GM21786 (cell line): ENCODE data around the gene NAALADL2.
A peak's percentile ranks its signal among the peaks of the same experiment; 100 is the strongest.
"Not testable (repeated sequence)": the region's sequence is repeated elsewhere in the genome, so short reads cannot be mapped to it uniquely, and the experiment has no call there.

ENCODE experiments used
- ATAC-seq: cut with Tn5 transposase; IDR thresholded peaks from one replicate; pipeline ENCODE4 v1.9.1; 2021; ENCODE audit not compliant: unreplicated experiment

The NAALADL2 gene

GRCh38 chr3:175127075-175127662 is 268.0 kb downstream of the NAALADL2 start:
- ATAC-seq = no peak

GRCh38 chr3:175129126-175129525 is 270.0 kb downstream of the NAALADL2 start:
- no peak for ATAC-seq

GRCh38 chr3:175129571-175129970 is 270.4 kb downstream of the NAALADL2 start:
- no peak for ATAC-seq

GRCh38 chr3:175131866-175132265 is 272.7 kb downstream of the NAALADL2 start:
- ATAC-seq = not testable (repeated sequence)

GRCh38 chr3:175132706-175133105 is 273.6 kb downstream of the NAALADL2 start:
- ATAC-seq = not testable (repeated sequence)

- ATAC-seq = no peak
These were observed 285.2 kb downstream of the NAALADL2 start for GRCh38 chr3:175144368-175144767.

GRCh38 chr3:175146258-175146657 is 287.1 kb downstream of the NAALADL2 start:
- no peak for ATAC-seq

GRCh38 chr3:175149675-175150074 is 290.5 kb downstream of the NAALADL2 start:
- peak; percentile 91 for ATAC-seq

GRCh38 chr3:175150812-175151401 is 291.8 kb downstream of the NAALADL2 start:
- ATAC-seq = no peak

- no peak for ATAC-seq
These were observed 294.5 kb downstream of the NAALADL2 start for GRCh38 chr3:175153595-175153994.

- ATAC-seq = no peak
These were observed 296.0 kb downstream of the NAALADL2 start for GRCh38 chr3:175155172-175155571.

- ATAC-seq = no peak
These were observed 300.1 kb downstream of the NAALADL2 start for GRCh38 chr3:175159202-175159601.

GRCh38 chr3:175161291-175161690 is 302.2 kb downstream of the NAALADL2 start:
- no peak for ATAC-seq

GRCh38 chr3:175163686-175164085 is 304.6 kb downstream of the NAALADL2 start:
- no peak for ATAC-seq

- ATAC-seq = not testable (repeated sequence)
These were observed 314.0 kb downstream of the NAALADL2 start for GRCh38 chr3:175173117-175173516.

GRCh38 chr3:175176556-175176955 is 317.4 kb downstream of the NAALADL2 start:
- ATAC-seq = no peak

- ATAC-seq = no peak
These were observed 319.9 kb downstream of the NAALADL2 start for GRCh38 chr3:175179055-175179454.

GRCh38 chr3:175184392-175184791 is 325.3 kb downstream of the NAALADL2 start:
- ATAC-seq = no peak

GRCh38 chr3:175185903-175186302 is 326.8 kb downstream of the NAALADL2 start:
- ATAC-seq = no peak

GRCh38 chr3:175186511-175186910 is 327.4 kb downstream of the NAALADL2 start:
- ATAC-seq = no peak

- ATAC-seq = no peak
These were observed 328.5 kb downstream of the NAALADL2 start for GRCh38 chr3:175187586-175187985.

- ATAC-seq = no peak
These were observed 333.4 kb downstream of the NAALADL2 start for GRCh38 chr3:175192536-175192935.
